Measurements from ENCODE around the gene C9.

C9 gene

DNA sequence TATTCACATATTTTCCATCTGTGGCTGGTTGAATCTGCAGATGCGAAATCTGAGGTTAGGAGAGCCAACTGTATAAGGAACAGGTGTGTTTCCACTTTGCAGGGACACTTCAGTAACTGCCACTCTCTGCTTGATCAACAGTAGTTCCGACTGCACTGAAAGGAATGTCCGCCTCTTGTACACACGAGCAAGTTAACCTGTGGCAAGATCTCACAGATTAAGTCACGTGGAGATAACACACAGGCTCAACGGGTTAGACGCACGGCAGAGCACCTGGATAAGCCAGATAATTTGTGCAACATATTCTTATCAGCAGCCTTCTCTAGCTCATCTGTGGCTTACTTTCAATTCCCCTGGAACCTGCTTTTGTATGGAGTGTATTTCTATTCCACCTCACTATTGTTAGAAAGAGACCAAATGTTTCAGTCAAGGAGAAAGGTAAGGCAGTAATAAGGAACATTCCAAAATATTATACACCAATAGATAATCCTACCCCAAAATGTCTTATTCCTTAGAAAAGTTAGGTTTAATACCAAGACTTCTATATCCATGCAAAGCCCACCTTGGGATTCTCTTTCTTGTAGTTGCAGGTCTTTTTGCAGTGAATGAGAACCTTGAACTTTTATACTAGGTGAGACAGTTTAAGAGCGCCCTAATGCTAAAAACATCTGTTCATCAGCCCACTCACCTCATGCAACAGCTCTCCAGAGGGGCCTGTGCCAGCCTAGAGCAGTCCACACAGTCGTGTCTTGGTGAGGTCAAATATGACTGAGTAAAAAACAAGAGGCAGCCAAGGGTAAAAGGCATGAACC is 6.5 kb upstream of the C9 start:
- TF ChIP-seq, protein P1, sequence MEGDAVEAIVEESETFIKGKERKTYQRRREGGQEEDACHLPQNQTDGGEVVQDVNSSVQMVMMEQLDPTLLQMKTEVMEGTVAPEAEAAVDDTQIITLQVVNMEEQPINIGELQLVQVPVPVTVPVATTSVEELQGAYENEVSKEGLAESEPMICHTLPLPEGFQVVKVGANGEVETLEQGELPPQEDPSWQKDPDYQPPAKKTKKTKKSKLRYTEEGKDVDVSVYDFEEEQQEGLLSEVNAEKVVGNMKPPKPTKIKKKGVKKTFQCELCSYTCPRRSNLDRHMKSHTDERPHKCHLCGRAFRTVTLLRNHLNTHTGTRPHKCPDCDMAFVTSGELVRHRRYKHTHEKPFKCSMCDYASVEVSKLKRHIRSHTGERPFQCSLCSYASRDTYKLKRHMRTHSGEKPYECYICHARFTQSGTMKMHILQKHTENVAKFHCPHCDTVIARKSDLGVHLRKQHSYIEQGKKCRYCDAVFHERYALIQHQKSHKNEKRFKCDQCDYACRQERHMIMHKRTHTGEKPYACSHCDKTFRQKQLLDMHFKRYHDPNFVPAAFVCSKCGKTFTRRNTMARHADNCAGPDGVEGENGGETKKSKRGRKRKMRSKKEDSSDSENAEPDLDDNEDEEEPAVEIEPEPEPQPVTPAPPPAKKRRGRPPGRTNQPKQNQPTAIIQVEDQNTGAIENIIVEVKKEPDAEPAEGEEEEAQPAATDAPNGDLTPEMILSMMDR (IDR thresholded peaks at IDR 0.05; ENCODE audit: low read depth, low read length): no peak
- DNase-seq (ENCODE audit: extremely low read depth, low read depth): no peak

DNA sequence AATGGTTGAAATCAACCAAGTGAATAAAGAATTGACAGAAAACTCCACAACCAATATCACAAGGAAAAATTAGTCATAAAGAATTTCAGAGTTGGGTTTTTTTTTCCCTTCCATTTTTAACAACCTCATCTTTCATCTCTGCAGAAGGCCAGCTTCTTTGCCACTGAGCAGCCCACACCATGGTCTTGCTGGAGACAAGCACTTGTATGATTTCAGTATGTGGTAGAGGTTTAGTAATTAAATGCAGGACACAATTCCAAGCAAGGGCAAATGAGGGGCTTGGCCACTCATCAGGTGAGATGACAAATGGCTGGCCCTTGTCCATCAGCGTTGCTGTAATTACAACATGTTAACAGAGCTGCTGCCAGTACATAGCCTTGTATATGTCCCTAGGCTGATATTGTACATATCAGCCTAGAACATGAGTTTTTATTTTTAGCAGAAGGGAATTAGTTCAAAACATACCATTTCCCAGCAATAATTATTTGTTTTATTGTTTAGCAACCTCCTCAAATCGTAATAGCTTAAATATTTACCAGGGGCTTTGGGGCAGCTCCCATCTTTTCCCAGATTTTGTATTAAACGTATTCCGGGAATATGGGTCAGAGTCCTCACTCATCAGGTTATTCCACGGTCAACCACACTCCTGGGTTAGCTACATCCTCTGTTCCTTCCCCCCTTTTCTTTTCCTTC is 5.0 kb upstream of the C9 start:
- TF ChIP-seq, protein P1 (IDR thresholded peaks at IDR 0.05; ENCODE audit: low read depth, low read length): no peak
- DNase-seq (ENCODE audit: extremely low read depth, low read depth): no peak

DNA sequence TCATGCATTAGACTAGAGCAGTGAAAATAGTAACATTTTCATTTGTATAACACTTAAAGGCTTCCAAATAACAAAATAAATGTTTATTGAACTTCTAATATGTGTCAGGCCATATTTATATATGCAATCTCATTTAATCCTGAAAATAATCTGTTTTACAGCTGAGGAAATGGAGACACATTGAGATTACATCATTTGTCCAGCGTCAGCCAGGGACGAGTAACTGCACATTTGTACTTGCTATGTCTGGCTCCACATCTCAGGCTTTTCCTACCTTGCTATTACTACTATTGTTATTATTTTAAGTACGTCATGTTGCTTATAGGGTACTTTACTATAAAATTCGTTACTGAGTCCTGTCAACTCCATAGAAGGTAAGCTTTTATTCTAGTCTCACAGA is 3.8 kb upstream of the C9 start:
- TF ChIP-seq, protein P1 (IDR thresholded peaks at IDR 0.05; ENCODE audit: low read depth, low read length): no peak
- DNase-seq (ENCODE audit: extremely low read depth, low read depth): no peak

DNA sequence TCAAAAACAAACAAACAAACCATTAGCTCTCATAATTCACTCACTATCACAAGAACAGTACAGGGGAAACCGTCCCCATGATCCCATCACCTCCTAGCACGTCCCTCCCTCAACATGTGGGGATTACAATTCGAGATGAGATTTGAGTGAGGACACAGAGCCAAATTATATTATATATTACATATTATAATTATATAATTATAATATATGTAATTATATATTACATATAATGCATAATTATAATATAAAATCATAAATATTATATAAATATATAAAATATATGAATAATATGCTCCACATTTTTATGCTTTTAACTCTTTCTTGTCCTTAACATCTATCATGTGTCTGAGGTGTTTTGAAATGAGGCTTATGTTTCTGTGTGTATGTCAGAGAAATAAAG is 3.4 kb upstream of the C9 start:
- DNase-seq (ENCODE audit: extremely low read depth, low read depth): no peak
- TF ChIP-seq, protein P1 (IDR thresholded peaks at IDR 0.05; ENCODE audit: low read depth, low read length): no peak

DNA sequence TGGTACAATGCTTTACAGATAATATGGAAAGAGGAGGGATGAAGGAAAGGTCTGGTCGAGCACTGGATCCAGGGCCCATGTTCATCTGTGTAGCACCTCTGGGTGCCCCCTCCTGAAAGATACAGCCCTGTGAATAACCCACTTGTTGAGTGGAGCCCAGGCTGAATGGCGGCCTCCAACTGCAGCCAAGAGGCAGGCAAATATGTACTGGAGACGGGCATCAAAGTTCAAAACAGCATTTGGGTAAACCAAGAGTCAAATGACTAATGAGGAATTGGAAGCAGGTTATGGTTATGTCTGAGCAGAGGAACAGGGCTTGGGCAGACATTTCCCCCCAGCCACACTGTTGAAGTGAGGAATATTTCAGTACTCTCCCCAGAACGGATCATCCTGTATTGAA is 1.1 kb downstream of the C9 start:
- TF ChIP-seq, protein P1 (IDR thresholded peaks at IDR 0.05; ENCODE audit: low read depth, low read length): no peak
- no peak for DNase-seq (ENCODE audit: extremely low read depth, low read depth)

DNA sequence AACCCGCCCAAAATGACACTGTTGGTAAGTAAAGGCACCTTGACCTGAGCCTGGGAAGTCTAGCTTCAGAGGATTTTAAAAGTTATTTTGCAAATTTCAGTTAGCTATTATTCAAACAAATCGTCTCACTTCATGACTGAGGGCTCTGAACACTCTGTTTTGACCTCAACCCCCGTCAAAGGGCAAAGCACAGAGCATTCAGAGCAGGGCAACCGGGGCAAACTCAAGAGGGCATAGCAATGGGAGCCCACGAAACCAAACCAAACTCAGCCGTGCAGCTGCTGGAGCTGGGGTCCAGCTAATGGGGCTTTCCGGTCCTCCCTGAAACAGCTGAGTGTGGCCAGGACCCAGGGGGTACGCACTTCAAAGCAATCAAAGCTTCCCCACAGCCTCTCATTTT is 1.6 kb downstream of the C9 start:
- TF ChIP-seq, protein P1 (IDR thresholded peaks at IDR 0.05; ENCODE audit: low read depth, low read length): no peak

DNA sequence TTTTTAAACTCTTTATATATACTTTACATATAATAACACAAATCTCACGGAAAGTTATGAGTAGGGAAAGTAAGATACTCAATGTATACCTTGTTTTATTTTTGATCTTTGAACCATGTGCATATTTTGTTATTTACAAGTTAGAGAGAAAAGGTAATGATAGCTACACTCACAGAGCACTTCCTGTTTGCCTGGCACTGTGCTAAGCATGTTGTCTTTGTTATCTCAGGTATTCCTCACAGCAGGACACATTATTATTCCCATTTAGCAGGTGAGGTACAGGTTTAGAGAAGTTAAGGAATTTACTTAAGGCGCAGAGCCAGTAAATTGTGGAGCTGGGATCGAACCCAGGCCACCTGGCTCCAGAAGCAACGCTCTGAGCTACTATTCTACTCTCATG is 3.0 kb downstream of the C9 start:
- TF ChIP-seq, protein P1 (IDR thresholded peaks at IDR 0.05; ENCODE audit: low read depth, low read length): no peak
- no peak for DNase-seq (ENCODE audit: extremely low read depth, low read depth)

More for the DNA sequence above, 1.6 kb downstream of the C9 start:
- DNase-seq (ENCODE audit: extremely low read depth, low read depth): no peak
